GM13977 (cell line): ENCODE results near the gene CSNK1D.

ENCODE experiments used
- DNase-seq: peaks from one replicate; pipeline ENCODE4 v3.0.0; 2012; ENCODE audit warnings: low spot score
- CTCF ChIP-seq: IDR thresholded peaks from 2 replicates; pipeline ENCODE4 v1.5.1; 2012; ENCODE audit warnings: mild to moderate bottlenecking, control low read depth; ENCODE audit not compliant: insufficient read depth; ENCODE audit errors: extremely low read depth, missing control alignments
- in situ Hi-C: fragments of 300-500 bp; cut with MboI; formaldehyde crosslinking; loops from one replicate; pipeline ENCODE4 v1.12.0; 2022; ENCODE audit warnings: low sequenced_read_pairs, low pct_unique_long_range_greater_than_20kb, mixed read lengths, inconsistent platforms; ENCODE audit not compliant: unreplicated experiment

Gene CSNK1D

GRCh38 chr17:82229698-82230608 lies 43.5 kb downstream of the CSNK1D start:
- in situ Hi-C loops = no loop called here
- no peak for TF ChIP-seq CTCF
- no peak for DNase-seq

GRCh38 chr17:82228842-82229697 lies 44.4 kb downstream of the CSNK1D start, which contains the start of gene SLC16A3:
Gene SLC16A3, plus strand, starts transcription at chr17:82229042. Its CDS starts 6,967 bp downstream, at chr17:82236009.
- DNase-seq = peak; percentile 98
- in situ Hi-C loops = no loop called here
- no peak for TF ChIP-seq CTCF

GRCh38 chr17:82228278-82228841 lies 45.1 kb downstream of the CSNK1D start:
- DNase-seq = peak; percentile 83
- in situ Hi-C loops = no loop called here
- no peak for TF ChIP-seq CTCF

GRCh38 chr17:82227629-82228277 lies 45.7 kb downstream of the CSNK1D start:
- TF ChIP-seq CTCF = no peak
- in situ Hi-C loops = no loop called here
- DNase-seq = no peak

GRCh38 chr17:82226809-82227628 lies 46.5 kb downstream of the CSNK1D start:
- in situ Hi-C loops = no loop called here
- DNase-seq = no peak
- TF ChIP-seq CTCF = no peak
